GM12874 (cell line): ENCODE measurements around the gene RNF144A.

Experiments
- TF ChIP-seq, protein P1 (sequence below): IDR thresholded peaks from 2 replicates; pipeline ENCODE4 v1.5.1; 2011; ENCODE audit warnings: low read depth, mild to moderate bottlenecking, control low read depth, low read length, moderate library complexity; ENCODE audit not compliant: insufficient read depth

The RNF144A gene

DNA sequence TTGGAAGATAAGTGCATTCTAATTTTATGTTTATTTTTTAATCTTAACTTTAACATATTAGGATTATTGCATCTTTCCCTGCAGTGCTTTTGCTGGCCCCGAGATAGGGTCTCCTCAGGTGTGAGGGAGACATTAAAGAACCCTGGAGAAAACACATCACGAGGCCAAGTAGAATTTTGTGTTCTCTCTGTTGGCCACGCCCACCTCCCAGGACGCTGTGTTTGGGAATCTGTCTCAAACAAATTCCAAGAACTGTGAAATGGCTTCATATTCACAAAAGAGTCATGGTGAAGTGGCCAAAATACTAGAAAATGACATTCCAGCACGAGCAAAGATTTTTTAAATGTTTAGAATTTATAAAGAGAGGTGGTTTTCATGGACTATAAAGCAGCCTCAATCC lies 27.3 kb downstream of the RNF144A start:
- TF ChIP-seq, protein P1, sequence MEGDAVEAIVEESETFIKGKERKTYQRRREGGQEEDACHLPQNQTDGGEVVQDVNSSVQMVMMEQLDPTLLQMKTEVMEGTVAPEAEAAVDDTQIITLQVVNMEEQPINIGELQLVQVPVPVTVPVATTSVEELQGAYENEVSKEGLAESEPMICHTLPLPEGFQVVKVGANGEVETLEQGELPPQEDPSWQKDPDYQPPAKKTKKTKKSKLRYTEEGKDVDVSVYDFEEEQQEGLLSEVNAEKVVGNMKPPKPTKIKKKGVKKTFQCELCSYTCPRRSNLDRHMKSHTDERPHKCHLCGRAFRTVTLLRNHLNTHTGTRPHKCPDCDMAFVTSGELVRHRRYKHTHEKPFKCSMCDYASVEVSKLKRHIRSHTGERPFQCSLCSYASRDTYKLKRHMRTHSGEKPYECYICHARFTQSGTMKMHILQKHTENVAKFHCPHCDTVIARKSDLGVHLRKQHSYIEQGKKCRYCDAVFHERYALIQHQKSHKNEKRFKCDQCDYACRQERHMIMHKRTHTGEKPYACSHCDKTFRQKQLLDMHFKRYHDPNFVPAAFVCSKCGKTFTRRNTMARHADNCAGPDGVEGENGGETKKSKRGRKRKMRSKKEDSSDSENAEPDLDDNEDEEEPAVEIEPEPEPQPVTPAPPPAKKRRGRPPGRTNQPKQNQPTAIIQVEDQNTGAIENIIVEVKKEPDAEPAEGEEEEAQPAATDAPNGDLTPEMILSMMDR: no peak

- TF ChIP-seq, protein P1: no peak
Observed at GRCh38 chr2:6945087-6945813, 28.0 kb downstream of the RNF144A start.

- TF ChIP-seq, protein P1: no peak
Observed at GRCh38 chr2:6945821-6946220, 28.6 kb downstream of the RNF144A start.

DNA sequence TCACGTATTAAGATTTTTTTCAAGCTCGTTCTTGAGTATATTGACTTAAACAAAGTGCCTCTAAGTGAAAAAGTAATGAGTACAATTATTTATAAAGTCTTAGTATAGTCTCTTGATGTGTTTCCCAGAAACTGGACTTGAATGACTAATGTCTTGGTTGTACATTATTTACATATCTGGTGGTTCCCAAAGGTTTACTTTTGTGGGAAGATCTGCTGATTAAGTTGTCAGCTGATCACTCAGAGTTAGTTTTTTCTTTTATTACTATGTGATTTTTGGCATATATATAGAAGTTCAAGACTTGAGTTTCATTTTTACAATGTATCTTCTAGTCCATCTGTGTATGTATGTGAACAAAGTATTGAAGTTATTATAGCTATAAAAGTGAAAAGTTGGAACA lies 29.5 kb downstream of the RNF144A start:
- TF ChIP-seq, protein P1: no peak

DNA sequence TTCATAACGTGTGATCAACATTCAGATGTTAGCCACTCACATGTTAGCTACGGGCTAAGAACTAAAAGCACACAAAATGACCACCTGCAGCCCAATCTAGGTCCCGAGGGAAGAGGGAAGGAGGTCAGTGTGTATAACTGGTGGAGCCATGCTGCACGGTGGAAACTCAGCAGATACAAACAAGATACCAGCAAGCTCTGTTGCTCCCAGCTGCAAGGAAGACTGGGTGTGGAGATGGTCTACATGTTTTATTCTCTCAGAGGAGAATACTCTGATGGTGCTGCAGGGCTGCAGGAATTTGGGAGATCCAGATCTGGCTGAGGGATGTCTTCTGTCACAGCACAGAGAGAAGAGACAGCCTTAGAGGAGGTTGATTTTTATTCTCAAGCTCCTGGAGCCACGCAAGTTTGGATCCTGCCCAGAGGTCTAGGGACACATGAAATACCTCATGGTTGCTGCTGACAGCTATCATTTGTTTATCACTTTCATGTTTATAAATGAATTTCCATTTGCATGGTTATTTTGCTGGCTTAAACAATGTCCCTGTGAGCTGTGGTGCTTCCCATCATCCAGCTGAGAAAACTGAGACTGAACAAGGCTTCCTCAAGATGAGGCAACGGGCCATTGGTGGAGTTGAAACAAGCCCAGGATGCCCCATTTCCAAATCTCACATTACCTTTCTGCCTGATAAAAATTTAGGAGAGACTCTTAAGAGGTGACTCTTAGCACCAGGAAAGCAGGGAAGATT lies 30.9 kb downstream of the RNF144A start:
- TF ChIP-seq, protein P1: no peak

GRCh38 chr2:6948677-6949351 lies 31.6 kb downstream of the RNF144A start:
- TF ChIP-seq, protein P1: no peak

DNA sequence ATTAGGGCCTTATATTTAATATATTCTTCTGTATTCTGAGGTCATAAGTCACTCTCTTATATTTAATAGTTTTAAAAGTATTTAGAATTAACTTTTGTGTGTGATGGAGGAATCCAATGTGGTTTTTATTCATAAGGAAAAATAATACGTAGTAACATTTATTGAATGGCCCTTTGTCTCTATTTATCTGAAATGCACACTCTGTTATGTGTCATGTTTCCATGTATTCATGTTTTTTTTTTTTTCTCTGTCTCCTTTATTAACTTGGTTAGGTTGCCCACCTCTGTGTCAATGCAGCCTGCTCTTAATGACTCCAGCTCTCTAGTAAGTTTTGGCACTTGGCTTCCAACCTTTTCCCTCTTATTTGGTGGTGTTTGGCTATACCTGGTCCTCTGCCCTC lies 33.8 kb downstream of the RNF144A start:
- TF ChIP-seq, protein P1: no peak
